GM12878 (cell line): ENCODE measurements around the gene PRDM16.

Experiments used
- EP300 ChIP-seq, 2 experiments: fragments of 150-350 bp in 1 of 2; IDR thresholded peaks; 2 replicates each; pipeline ENCODE4 v1.6.1; 2011 to 2012; ENCODE audit warnings: low read depth in 2 of 2, low read length in 2 of 2, borderline replicate concordance in 1 of 2, improper control_type of control experiment in 1 of 2, inconsistent platforms in 1 of 2; ENCODE audit not compliant: control insufficient read depth in 1 of 2
- GABPA ChIP-seq: IDR thresholded peaks from 2 replicates; pipeline ENCODE4 v1.6.1; 2014; ENCODE audit warnings: antibody characterized with exemption, low read depth, mild to moderate bottlenecking, inconsistent platforms
- HDAC6 ChIP-seq: fragments of 200-600 bp; sonication (generic); IDR thresholded peaks from one replicate; pipeline ENCODE4 v1.8.0; 2017; ENCODE audit warnings: antibody characterized with exemption; ENCODE audit not compliant: unreplicated experiment
- HDGF ChIP-seq: fragments of 450-650 bp; IDR thresholded peaks from 2 replicates; pipeline ENCODE4 v1.6.1; 2016; ENCODE audit warnings: antibody characterized with exemption
- LARP7 ChIP-seq: fragments of 450-650 bp; IDR thresholded peaks from 2 replicates; pipeline ENCODE4 v1.6.1; 2017; ENCODE audit warnings: mild to moderate bottlenecking
- NR2C2 ChIP-seq: IDR thresholded peaks from 2 replicates; pipeline ENCODE4 v1.6.1; 2011; ENCODE audit warnings: borderline replicate concordance, low read depth; ENCODE audit not compliant: control insufficient read depth, insufficient read length
- POLR2A ChIP-seq: IDR thresholded peaks from 2 replicates; pipeline ENCODE4 v1.6.1; 2011; ENCODE audit warnings: low read depth, mild to moderate bottlenecking, low read length
- POLR2AphosphoS5 ChIP-seq: IDR thresholded peaks from 2 replicates; pipeline ENCODE4 v1.6.1; 2011; ENCODE audit warnings: mild to moderate bottlenecking, low read length, inconsistent platforms
- RCOR1 ChIP-seq: conservative IDR thresholded peaks from 2 replicates; pipeline ENCODE4 v1.6.1; 2012; ENCODE audit warnings: low read depth, low read length, improper control_type of control experiment
- YY1 ChIP-seq: IDR thresholded peaks from 2 replicates; pipeline ENCODE4 v1.6.1; 2011; ENCODE audit warnings: low read depth, mild to moderate bottlenecking, low read length
- TF ChIP-seq, protein P1 (sequence below), 3 experiments: IDR thresholded peaks in 2 of 3; conservative IDR thresholded peaks in 1 of 3; 2 replicates each; pipeline ENCODE4 v1.5.1; 2011; ENCODE audit warnings: low read depth in 3 of 3, low read length in 3 of 3, mild to moderate bottlenecking in 3 of 3, control low read depth in 2 of 3, moderate library complexity in 2 of 3, inconsistent platforms in 1 of 3, mixed read lengths in 1 of 3; ENCODE audit not compliant: control insufficient read depth in 2 of 3, insufficient read depth in 1 of 3; ENCODE audit errors: extremely low read depth in 1 of 3
- TF ChIP-seq, protein P2 (sequence below): fragments of 150-350 bp; IDR thresholded peaks from 2 replicates; pipeline ENCODE4 v1.6.1; 2014; ENCODE audit warnings: mild to moderate bottlenecking, low read depth, low read length
- TF ChIP-seq, protein P3 (sequence below): IDR thresholded peaks from 2 replicates; pipeline ENCODE4 v1.6.1; 2012; ENCODE audit warnings: mild to moderate bottlenecking, low read depth, low read length

DNA sequence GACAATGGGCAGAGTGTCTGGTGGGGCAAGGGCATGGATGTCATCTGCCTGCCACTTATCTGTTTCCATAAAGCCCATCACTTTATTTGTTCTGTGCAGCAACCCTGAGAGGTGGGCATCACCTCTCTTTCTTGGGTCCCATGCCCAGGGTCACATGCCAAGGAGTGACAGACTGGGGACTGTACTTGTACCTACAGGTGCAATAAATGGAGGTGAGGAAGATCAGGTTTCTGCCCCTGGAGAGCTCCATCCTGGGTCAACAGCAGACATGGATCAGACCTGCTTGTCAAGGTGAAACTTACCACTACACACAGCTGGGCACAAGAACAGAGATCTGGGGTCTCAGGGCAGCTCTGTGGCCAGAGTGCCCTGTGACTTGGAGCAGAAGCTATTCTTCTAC, 18.4 kb upstream of the PRDM16 start:
- TF ChIP-seq HDAC6 (no peak), EP300 (IDR thresholded peaks at IDR 0.05; ENCODE audit: borderline replicate concordance in 1 of 2, control insufficient read depth in 1 of 2, low read depth in 2 of 2, low read length in 2 of 2) (no peak), NR2C2 (no peak), RCOR1 (no peak), POLR2A (no peak), LARP7 (no peak), YY1 (no peak), HDGF (no peak), POLR2AphosphoS5 (no peak), GABPA (no peak)
- TF ChIP-seq, protein P1, sequence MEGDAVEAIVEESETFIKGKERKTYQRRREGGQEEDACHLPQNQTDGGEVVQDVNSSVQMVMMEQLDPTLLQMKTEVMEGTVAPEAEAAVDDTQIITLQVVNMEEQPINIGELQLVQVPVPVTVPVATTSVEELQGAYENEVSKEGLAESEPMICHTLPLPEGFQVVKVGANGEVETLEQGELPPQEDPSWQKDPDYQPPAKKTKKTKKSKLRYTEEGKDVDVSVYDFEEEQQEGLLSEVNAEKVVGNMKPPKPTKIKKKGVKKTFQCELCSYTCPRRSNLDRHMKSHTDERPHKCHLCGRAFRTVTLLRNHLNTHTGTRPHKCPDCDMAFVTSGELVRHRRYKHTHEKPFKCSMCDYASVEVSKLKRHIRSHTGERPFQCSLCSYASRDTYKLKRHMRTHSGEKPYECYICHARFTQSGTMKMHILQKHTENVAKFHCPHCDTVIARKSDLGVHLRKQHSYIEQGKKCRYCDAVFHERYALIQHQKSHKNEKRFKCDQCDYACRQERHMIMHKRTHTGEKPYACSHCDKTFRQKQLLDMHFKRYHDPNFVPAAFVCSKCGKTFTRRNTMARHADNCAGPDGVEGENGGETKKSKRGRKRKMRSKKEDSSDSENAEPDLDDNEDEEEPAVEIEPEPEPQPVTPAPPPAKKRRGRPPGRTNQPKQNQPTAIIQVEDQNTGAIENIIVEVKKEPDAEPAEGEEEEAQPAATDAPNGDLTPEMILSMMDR (IDR thresholded peaks at IDR 0.05 in 2 of 3, conservative IDR thresholded peaks at IDR 0.05 in 1 of 3; ENCODE audit: control insufficient read depth in 2 of 3, extremely low read depth in 1 of 3, insufficient read depth in 1 of 3, low read depth in 3 of 3, low read length in 3 of 3): no peak
- TF ChIP-seq, protein P2, sequence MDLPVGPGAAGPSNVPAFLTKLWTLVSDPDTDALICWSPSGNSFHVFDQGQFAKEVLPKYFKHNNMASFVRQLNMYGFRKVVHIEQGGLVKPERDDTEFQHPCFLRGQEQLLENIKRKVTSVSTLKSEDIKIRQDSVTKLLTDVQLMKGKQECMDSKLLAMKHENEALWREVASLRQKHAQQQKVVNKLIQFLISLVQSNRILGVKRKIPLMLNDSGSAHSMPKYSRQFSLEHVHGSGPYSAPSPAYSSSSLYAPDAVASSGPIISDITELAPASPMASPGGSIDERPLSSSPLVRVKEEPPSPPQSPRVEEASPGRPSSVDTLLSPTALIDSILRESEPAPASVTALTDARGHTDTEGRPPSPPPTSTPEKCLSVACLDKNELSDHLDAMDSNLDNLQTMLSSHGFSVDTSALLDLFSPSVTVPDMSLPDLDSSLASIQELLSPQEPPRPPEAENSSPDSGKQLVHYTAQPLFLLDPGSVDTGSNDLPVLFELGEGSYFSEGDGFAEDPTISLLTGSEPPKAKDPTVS: no peak
- TF ChIP-seq, protein P3, sequence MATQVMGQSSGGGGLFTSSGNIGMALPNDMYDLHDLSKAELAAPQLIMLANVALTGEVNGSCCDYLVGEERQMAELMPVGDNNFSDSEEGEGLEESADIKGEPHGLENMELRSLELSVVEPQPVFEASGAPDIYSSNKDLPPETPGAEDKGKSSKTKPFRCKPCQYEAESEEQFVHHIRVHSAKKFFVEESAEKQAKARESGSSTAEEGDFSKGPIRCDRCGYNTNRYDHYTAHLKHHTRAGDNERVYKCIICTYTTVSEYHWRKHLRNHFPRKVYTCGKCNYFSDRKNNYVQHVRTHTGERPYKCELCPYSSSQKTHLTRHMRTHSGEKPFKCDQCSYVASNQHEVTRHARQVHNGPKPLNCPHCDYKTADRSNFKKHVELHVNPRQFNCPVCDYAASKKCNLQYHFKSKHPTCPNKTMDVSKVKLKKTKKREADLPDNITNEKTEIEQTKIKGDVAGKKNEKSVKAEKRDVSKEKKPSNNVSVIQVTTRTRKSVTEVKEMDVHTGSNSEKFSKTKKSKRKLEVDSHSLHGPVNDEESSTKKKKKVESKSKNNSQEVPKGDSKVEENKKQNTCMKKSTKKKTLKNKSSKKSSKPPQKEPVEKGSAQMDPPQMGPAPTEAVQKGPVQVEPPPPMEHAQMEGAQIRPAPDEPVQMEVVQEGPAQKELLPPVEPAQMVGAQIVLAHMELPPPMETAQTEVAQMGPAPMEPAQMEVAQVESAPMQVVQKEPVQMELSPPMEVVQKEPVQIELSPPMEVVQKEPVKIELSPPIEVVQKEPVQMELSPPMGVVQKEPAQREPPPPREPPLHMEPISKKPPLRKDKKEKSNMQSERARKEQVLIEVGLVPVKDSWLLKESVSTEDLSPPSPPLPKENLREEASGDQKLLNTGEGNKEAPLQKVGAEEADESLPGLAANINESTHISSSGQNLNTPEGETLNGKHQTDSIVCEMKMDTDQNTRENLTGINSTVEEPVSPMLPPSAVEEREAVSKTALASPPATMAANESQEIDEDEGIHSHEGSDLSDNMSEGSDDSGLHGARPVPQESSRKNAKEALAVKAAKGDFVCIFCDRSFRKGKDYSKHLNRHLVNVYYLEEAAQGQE: no peak
